Upper lobe of left lung (tissue), 4 donors: ENCODE data around the gene GNG13.

Experiments used
- EP300 ChIP-seq, 4 donors: sonication (generic); formaldehyde crosslinking; IDR thresholded peaks; one replicate each; pipeline ENCODE4 v1.5.1; 2017; ENCODE audit warnings: antibody characterized with exemption in 4 of 4, control low read depth in 2 of 4
- POLR2A ChIP-seq, 4 donors: fragments of 450-650 bp; IDR thresholded peaks; one replicate each; pipeline ENCODE4 v1.5.1; 2016 to 2017; ENCODE audit warnings: antibody characterized with exemption in 4 of 4, mild to moderate bottlenecking in 2 of 4
- POLR2AphosphoS5 ChIP-seq, 2 donors: sonication (generic); formaldehyde crosslinking; IDR thresholded peaks; one replicate each; pipeline ENCODE4 v1.5.1; 2017; ENCODE audit warnings: antibody characterized with exemption in 2 of 2
- TF ChIP-seq, protein P1 (sequence below), 6 experiments: fragments of 450-650 bp in 4 of 6; fragments of 200-600 bp in 2 of 6; sonication (generic) in 2 of 6; IDR thresholded peaks; one replicate each; pipeline ENCODE4 v1.5.1; 2016 to 2019; ENCODE audit warnings: antibody characterized with exemption in 6 of 6

DNA sequence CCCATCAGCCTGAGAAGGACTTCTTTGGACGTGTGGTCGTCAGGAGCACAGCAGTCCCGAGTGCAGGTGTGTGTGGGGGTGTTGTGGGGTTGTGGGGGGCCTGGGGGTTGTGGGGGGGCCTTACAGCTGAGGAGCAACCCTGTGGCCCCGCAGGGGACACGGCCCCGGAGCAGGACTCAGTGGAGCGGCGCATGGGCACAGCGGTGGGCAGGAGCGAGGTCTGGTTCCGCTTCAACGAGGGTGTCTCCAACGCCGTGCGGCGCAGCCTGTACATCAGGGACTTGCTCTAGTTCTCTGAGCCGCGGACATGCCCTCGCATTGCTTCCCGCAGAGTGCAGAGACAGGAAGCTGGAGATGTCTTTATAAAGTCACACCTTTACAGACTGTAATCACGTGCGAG, 2.8 kb downstream of the GNG13 start:
- TF ChIP-seq, protein P1, sequence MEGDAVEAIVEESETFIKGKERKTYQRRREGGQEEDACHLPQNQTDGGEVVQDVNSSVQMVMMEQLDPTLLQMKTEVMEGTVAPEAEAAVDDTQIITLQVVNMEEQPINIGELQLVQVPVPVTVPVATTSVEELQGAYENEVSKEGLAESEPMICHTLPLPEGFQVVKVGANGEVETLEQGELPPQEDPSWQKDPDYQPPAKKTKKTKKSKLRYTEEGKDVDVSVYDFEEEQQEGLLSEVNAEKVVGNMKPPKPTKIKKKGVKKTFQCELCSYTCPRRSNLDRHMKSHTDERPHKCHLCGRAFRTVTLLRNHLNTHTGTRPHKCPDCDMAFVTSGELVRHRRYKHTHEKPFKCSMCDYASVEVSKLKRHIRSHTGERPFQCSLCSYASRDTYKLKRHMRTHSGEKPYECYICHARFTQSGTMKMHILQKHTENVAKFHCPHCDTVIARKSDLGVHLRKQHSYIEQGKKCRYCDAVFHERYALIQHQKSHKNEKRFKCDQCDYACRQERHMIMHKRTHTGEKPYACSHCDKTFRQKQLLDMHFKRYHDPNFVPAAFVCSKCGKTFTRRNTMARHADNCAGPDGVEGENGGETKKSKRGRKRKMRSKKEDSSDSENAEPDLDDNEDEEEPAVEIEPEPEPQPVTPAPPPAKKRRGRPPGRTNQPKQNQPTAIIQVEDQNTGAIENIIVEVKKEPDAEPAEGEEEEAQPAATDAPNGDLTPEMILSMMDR (IDR thresholded peaks at IDR 0.05) = no peak
- no peak for TF ChIP-seq POLR2AphosphoS5 (IDR thresholded peaks at IDR 0.05)
- no peak for TF ChIP-seq POLR2A (IDR thresholded peaks at IDR 0.05)
- no peak for TF ChIP-seq EP300 (IDR thresholded peaks at IDR 0.05)
